HCT116 (cell line): Measurements from ENCODE around the gene IFT88. TPM values are rescaled to one million over a fixed set of nuclear protein-coding genes. Genes with fewer than 3 reads are reported as not detected.

Experiments used
- ATAC-seq: fragments of 200-7000 bp; cut with Tn5 transposase; 2 replicates; pipeline ENCODE4 v1.9.1; 2020; ENCODE audit warnings: mild to moderate bottlenecking, moderate library complexity
- BruUV-seq: library from RNA; stranded (reverse); fragments of 400-500 nt; replicated peaks from 2 replicates; lab custom pipeline; 2021; lab: Mats Ljungman, UMichigan
- CTCF ChIA-PET: fragments of 300-600 bp; sonication (Branson Sonifier 250); formaldehyde crosslinking; loops from one replicate; lab custom pipeline; 2021; ENCODE audit warnings: antibody characterized with exemption; lab: Charles Lee
- POLR2A ChIA-PET: fragments of 300-600, 350-600 bp; sonication (Branson Sonifier 250); formaldehyde crosslinking; loops from one replicate; lab custom pipeline; 2021; ENCODE audit warnings: antibody characterized with exemption; lab: Charles Lee
- RAD21 ChIA-PET, 2 experiments: fragments of 300-600 bp; sonication (Branson Sonifier 250); formaldehyde crosslinking; loops; one replicate each; lab custom pipeline; 2023; ENCODE audit warnings: low total read pairs in 2 of 2; ENCODE audit not compliant: uncharacterized antibody in 2 of 2, unreplicated experiment in 2 of 2, low non-redundant PET in 1 of 2; lab: Charles Lee
- DNase-seq: peaks from one replicate; pipeline ENCODE4 v3.0.0-alpha.2; 2010; ENCODE audit warnings: low read depth, low spot score
- H2AFZ ChIP-seq: fragments of 200-600 bp; shearing (Covaris generic), sonication (generic); 2 replicates; pipeline ENCODE4 v1.6.1; 2017; ENCODE audit warnings: low read depth, mixed run types, mixed read lengths, antibody characterized with exemption, low read length; ENCODE audit not compliant: poor library complexity, severe bottlenecking
- H3K27ac ChIP-seq: 2 replicates; pipeline ENCODE4 v1.5.1; 2012; ENCODE audit warnings: low read depth, low read length
- H3K27me3 ChIP-seq: fragments of 200-600 bp; sonication (generic); 2 replicates; pipeline ENCODE4 v1.6.1; 2016; ENCODE audit warnings: mixed run types, low read length, mixed read lengths; ENCODE audit not compliant: insufficient read depth
- H3K36me3 ChIP-seq, 2 experiments: fragments of 200-500 bp in 1 of 2; fragments of 200-600 bp in 1 of 2; sonication (Bioruptor generic) in 1 of 2; sonication (generic) in 1 of 2; 2 replicates each; pipeline versions ENCODE4 v1.5.1 to v1.6.1; 2014 to 2016; ENCODE audit warnings: low read length in 2 of 2, inconsistent platforms in 1 of 2, mixed read lengths in 1 of 2, mixed run types in 1 of 2; ENCODE audit not compliant: insufficient read depth in 2 of 2, control insufficient read depth in 1 of 2
- H3K4me1 ChIP-seq, 2 experiments: fragments of 200-600 bp in 1 of 2; sonication (generic) in 1 of 2; 2 replicates each; pipeline versions ENCODE4 v1.5.1 to v1.6.1; 2012 to 2017; ENCODE audit warnings: low read length in 2 of 2, inconsistent platforms in 1 of 2, mild to moderate bottlenecking in 1 of 2, mixed read lengths in 1 of 2, mixed run types in 1 of 2, moderate library complexity in 1 of 2; ENCODE audit not compliant: insufficient read depth in 2 of 2, control insufficient read depth in 1 of 2
- H3K4me2 ChIP-seq: fragments of 200-600 bp; sonication (generic); 2 replicates; pipeline ENCODE4 v1.6.1; 2017; ENCODE audit warnings: mixed run types, low read length, mixed read lengths
- H3K4me3 ChIP-seq, 2 experiments: fragments of 200-600 bp in 1 of 2; sonication (generic) in 1 of 2; replicated peaks in 1 of 2; 2 replicates each; pipeline ENCODE4 v1.5.1; 2011 to 2016; ENCODE audit warnings: low read length in 2 of 2, control low read depth in 1 of 2, low read depth in 1 of 2, mild to moderate bottlenecking in 1 of 2, mixed read lengths in 1 of 2, mixed run types in 1 of 2
- H3K79me2 ChIP-seq: fragments of 200-600 bp; sonication (generic); 2 replicates; pipeline ENCODE4 v1.6.1; 2017; ENCODE audit warnings: mild to moderate bottlenecking, mixed run types, low read length, moderate library complexity, mixed read lengths; ENCODE audit not compliant: insufficient read depth
- H3K9ac ChIP-seq: fragments of 200-600 bp; sonication (generic); 2 replicates; pipeline ENCODE4 v1.6.1; 2016; ENCODE audit warnings: low read length, mixed read lengths
- H3K9me2 ChIP-seq: fragments of 200-600 bp; sonication (generic), shearing (Covaris generic); 2 replicates; pipeline ENCODE4 v1.6.1; 2017; ENCODE audit warnings: mixed run types, mild to moderate bottlenecking, moderate library complexity; ENCODE audit not compliant: insufficient read depth
- H3K9me3 ChIP-seq, 2 experiments: fragments of 200-500 bp in 1 of 2; fragments of 200-600 bp in 1 of 2; sonication (Bioruptor generic) in 1 of 2; sonication (generic) in 1 of 2; 2 replicates each; pipeline ENCODE4 v1.6.1; 2014 to 2017; ENCODE audit warnings: low read length in 2 of 2, mixed read lengths in 2 of 2, inconsistent platforms in 1 of 2, low read depth in 1 of 2, mild to moderate bottlenecking in 1 of 2, mixed run types in 1 of 2, moderate library complexity in 1 of 2; ENCODE audit not compliant: control insufficient read depth in 1 of 2, insufficient read depth in 1 of 2
- H4K20me1 ChIP-seq: fragments of 200-600 bp; sonication (generic), shearing (Covaris generic); 2 replicates; pipeline ENCODE4 v1.6.1; 2017; ENCODE audit warnings: mixed run types, mild to moderate bottlenecking, moderate library complexity; ENCODE audit not compliant: insufficient read depth
- ELF1 ChIP-seq: IDR thresholded peaks from 2 replicates; pipeline ENCODE4 v1.6.1; 2012; ENCODE audit warnings: low read depth, borderline replicate concordance
- EZH2 ChIP-seq: fragments of 200-600 bp; sonication (generic); IDR thresholded peaks from 2 replicates; pipeline ENCODE4 v1.6.1; 2017; ENCODE audit warnings: antibody characterized with exemption, mixed run types
- JUND ChIP-seq: IDR thresholded peaks from 2 replicates; pipeline ENCODE4 v1.6.1; 2012
- POLR2AphosphoS5 ChIP-seq: IDR thresholded peaks from 2 replicates; pipeline ENCODE4 v1.6.1; 2011; ENCODE audit warnings: mild to moderate bottlenecking, low read depth, low read length, moderate library complexity
- ZFX ChIP-seq: fragments of 450-650 bp; IDR thresholded peaks from 2 replicates; pipeline ENCODE4 v1.6.1; 2017
- intact Hi-C: fragments of 100-400 bp; cut with micrococcal nuclease; formaldehyde crosslinking; loops from 2 replicates; pipeline ENCODE4 v1.10.0; 2022
- total RNA-seq: library from RNA; stranded (reverse); gene quantifications from one replicate; pipeline ENCODE4 v1.2.1, GENCODE V29; 2021; ENCODE audit not compliant: unreplicated experiment

Gene IFT88
- total RNA-seq, 1 experiment from 2014 or later, result 13.1 TPM

DNA sequence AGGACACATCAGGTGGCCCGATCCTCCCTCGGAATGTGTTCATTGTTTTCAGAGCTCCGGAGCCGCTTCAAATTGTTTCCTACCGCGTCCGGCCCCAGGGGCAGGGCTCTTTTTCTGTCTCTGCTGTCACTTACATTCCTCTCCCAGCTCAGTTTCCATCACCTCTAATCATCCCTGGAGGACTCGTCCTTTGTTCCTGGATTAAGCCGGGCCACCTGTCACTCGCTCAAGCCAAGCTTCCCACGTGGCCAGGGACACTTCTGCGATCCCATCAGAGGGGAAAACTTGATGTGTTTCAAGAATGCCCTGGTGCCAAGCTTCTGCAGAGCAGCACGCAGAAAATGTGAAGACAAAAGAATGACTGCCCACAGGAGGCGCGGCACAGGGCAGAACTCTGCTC lies 150.0 kb downstream of the IFT88 start:
- Histone ChIP-seq H3K9me2 (no peaks in the 10 kb centered on the region), H3K4me1 (peaks cover 6 to 24% of the 10 kb centered on the region in 2 experiments), H3K79me2 (no peaks in the 10 kb centered on the region), H3K4me2 (no peak overlapping the region), H3K4me3 (no peak overlapping the region), H3K27me3 (no peaks in the 10 kb centered on the region), H4K20me1 (no peaks in the 10 kb centered on the region), H3K27ac (no peak overlapping the region), H3K36me3 (no peaks in the 10 kb centered on the region), H3K9me3 (no peaks in the 10 kb centered on the region), H2AFZ (no peak overlapping the region), H3K9ac (no peak overlapping the region)
- no TSS peak for BruUV-seq
- ChIA-PET RAD21 (no interaction called here), CTCF (interaction anchor here (1.8 kb wide), 1 partner anchor 13 kb away, joined by 5 read pairs; the partner anchor contains the start of gene IL17D), POLR2A (no interaction called here)
- no peak for TF ChIP-seq ZFX
- TF ChIP-seq EZH2, result no peak
- DNase-seq (no peak), ATAC-seq (no peak)
- intact Hi-C loops, result no loop called here

DNA sequence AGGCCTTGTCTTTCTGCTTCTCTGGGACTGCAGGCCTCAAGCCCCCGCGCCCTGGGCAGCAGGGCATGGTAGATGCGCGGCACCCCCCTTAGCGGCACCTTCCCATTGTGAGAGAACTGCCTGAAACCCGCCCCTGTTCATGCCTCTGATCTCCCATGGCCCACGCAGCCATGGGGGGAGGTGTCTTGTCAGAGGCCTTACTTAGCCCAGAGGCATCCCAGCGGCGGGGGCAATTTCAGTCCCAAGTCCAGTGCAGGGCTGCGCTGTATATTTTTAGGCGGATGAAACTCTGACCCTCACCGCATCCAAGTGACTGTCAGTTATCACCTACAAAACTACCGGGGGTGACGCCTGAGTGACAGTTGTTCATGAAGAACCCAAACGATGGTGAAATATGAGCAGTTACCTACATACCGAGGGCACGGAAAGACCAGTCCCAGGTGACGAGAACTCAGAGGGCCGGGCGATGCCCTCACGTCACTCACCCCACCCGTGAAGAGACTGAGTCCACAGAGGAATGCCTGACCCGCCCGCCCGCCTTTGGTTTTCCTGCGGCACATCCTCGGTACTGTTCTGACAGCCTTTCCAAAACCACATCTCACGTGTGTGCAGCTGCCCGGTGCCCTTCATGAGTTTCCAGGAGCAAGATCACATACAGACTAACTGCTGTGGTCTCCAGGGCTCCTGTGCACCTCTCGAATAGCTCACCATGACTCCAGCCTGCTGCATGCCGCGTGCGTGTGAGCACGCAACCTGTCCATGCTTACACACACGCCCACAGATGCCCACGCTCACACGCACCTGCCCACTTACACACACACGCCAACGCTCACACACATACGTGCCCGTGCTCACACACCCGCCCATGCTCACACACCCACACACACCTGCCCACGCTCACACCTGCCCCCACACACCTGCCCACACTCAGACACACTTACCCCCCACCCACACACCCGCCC lies 150.9 kb downstream of the IFT88 start:
- H3K9ac ChIP-seq, result no peak overlapping the region
- no peaks in the 10 kb centered on the region for H3K9me3 ChIP-seq
- no peak for DNase-seq
- no TSS peak for BruUV-seq
- TF ChIP-seq ELF1 (no peak), POLR2AphosphoS5 (no peak), JUND (no peak)
- ChIA-PET POLR2A (no interaction called here), CTCF (no interaction called here), RAD21 (no interaction called here)
- no peaks in the 10 kb centered on the region for H4K20me1 ChIP-seq
- intact Hi-C loops, result no loop called here
- H3K4me2 ChIP-seq, result no peak overlapping the region
- no peak overlapping the region for H3K27ac ChIP-seq
- no peak for ATAC-seq
- no peaks in the 10 kb centered on the region for H3K79me2 ChIP-seq
- no peak overlapping the region for H3K4me3 ChIP-seq
- no peaks in the 10 kb centered on the region for H3K9me2 ChIP-seq
- H2AFZ ChIP-seq, result no peak overlapping the region
- no peaks in the 10 kb centered on the region for H3K27me3 ChIP-seq
- no peaks in the 10 kb centered on the region for H3K36me3 ChIP-seq
- H3K4me1 ChIP-seq, result peaks cover 15 to 25% of the 10 kb centered on the region in 2 experiments
